HepG2 (cell line): Measurements from ENCODE around the gene SMIM30. TPM values are rescaled to one million over a fixed set of nuclear protein-coding genes. Genes with fewer than 3 reads are reported as not detected.

Source experiments
- ATAC-seq: fragments of 200-7000 bp; cut with Tn5 transposase; 3 replicates; pipeline ENCODE4 v1.9.1; 2020; ENCODE audit warnings: mild to moderate bottlenecking, moderate library complexity
- BruUV-seq: library from RNA; stranded (reverse); fragments of 400-500 nt; replicated peaks from 2 replicates; lab custom pipeline; 2021; lab: Mats Ljungman, UMichigan
- CTCF ChIA-PET: fragments of 300-600 bp; formaldehyde crosslinking; extraction: SDS; loops from one replicate; lab custom pipeline; 2021; ENCODE audit warnings: low total read pairs, inconsistent platforms, low intra/inter-chr PET ratio; lab: Yijun Ruan, JAX
- POLR2A ChIA-PET: fragments of 350-600 bp; sonication (Branson Sonifier 250); formaldehyde crosslinking; loops from one replicate; lab custom pipeline; 2020; ENCODE audit warnings: antibody characterized with exemption, inconsistent platforms; lab: Yijun Ruan, JAX
- DNase-seq: peaks from one replicate; pipeline ENCODE4 v3.0.0-alpha.2; 2015; ENCODE audit warnings: low spot score
- FAIRE-seq: peaks from 3 replicates; lab custom pipeline; 2011; peaks lifted over from hg19 to GRCh38; lab: Jason Lieb, UNC
- H2AFZ ChIP-seq: one replicate; pipeline ENCODE4 v1.6.1; 2011; ENCODE audit warnings: low read length, inconsistent platforms
- H3K27ac ChIP-seq: fragments of 300-600 bp; 3 replicates; pipeline ENCODE4 v1.8.0; 2011; ENCODE audit warnings: mixed run types, mild to moderate bottlenecking, mixed read lengths, low read length, inconsistent platforms; ENCODE audit not compliant: insufficient read depth; ENCODE audit errors: extremely low read length
- H3K27me3 ChIP-seq, 2 experiments: fragments of 200-600 bp in 1 of 2; 2 replicates in 1 of 2; 3 replicates in 1 of 2; pipeline versions ENCODE4 v1.6.0 to v1.8.0; 2011; ENCODE audit warnings: low read length in 2 of 2, mild to moderate bottlenecking in 2 of 2, moderate library complexity in 2 of 2, inconsistent platforms in 1 of 2; ENCODE audit not compliant: insufficient read depth in 2 of 2, control insufficient read depth in 1 of 2
- H3K36me3 ChIP-seq, 2 experiments: fragments of 200-600 bp in 1 of 2; replicated peaks in 1 of 2; 2 replicates in 1 of 2; 3 replicates in 1 of 2; pipeline versions ENCODE4 v1.5.1 to v1.8.0; 2011; ENCODE audit warnings: low read length in 2 of 2, inconsistent platforms in 1 of 2; ENCODE audit not compliant: insufficient read depth in 2 of 2, control insufficient read depth in 1 of 2
- H3K4me1 ChIP-seq: 2 replicates; pipeline ENCODE4 v1.5.1; 2012; ENCODE audit warnings: low read length, inconsistent platforms; ENCODE audit not compliant: insufficient read depth
- H3K4me2 ChIP-seq: 2 replicates; pipeline ENCODE4 v1.6.0; 2011; ENCODE audit warnings: low read depth, low read length, inconsistent platforms
- H3K4me3 ChIP-seq, 3 experiments: fragments of 200-600 bp in 1 of 3; sonication (generic), shearing (Covaris generic) in 1 of 3; replicated peaks in 1 of 3; 2 replicates each; pipeline ENCODE4 v1.5.1; 2011 to 2016; ENCODE audit warnings: low read length in 3 of 3, inconsistent platforms in 2 of 3, low read depth in 2 of 3, mild to moderate bottlenecking in 2 of 3, control low read depth in 1 of 3, mixed read lengths in 1 of 3; ENCODE audit not compliant: insufficient read depth in 1 of 3
- H3K79me2 ChIP-seq: one replicate; pipeline ENCODE4 v1.6.1; 2011; ENCODE audit warnings: low read length, inconsistent platforms; ENCODE audit not compliant: insufficient read depth
- H3K9ac ChIP-seq: 2 replicates; pipeline ENCODE4 v1.6.0; 2011; ENCODE audit warnings: mild to moderate bottlenecking, low read depth, low read length, inconsistent platforms; ENCODE audit not compliant: insufficient read depth
- H3K9me3 ChIP-seq: 2 replicates; pipeline ENCODE4 v1.5.1; 2012; ENCODE audit warnings: mild to moderate bottlenecking, low read length
- H4K20me1 ChIP-seq: 2 replicates; pipeline ENCODE4 v1.6.0; 2011; ENCODE audit warnings: inconsistent platforms, mild to moderate bottlenecking, low read length, moderate library complexity; ENCODE audit not compliant: insufficient read depth
- ATM ChIP-seq: fragments of 450-650 bp; IDR thresholded peaks from 2 replicates; pipeline ENCODE4 v1.7.1; 2017; ENCODE audit warnings: mild to moderate bottlenecking, borderline replicate concordance
- CHD4 ChIP-seq: fragments of 200-600 bp; sonication (generic); IDR thresholded peaks from 2 replicates; pipeline ENCODE4 v1.7.0; 2017; ENCODE audit warnings: mild to moderate bottlenecking, low read length, borderline replicate concordance
- FOXA3 ChIP-seq: IDR thresholded peaks from 2 replicates; pipeline ENCODE4 v1.6.1; 2016; ENCODE audit warnings: missing genetic modification reagents, missing compliant biosample characterization
- HNRNPK ChIP-seq: fragments of 200-400 bp; formaldehyde crosslinking; IDR thresholded peaks from 2 replicates; pipeline ENCODE4 v1.6.1; 2018; ENCODE audit warnings: low read length, low read depth, moderate library complexity, mild to moderate bottlenecking; ENCODE audit not compliant: poor library complexity, severe bottlenecking
- NCOA1 ChIP-seq: sonication (generic); formaldehyde crosslinking; IDR thresholded peaks from 2 replicates; pipeline ENCODE4 v1.9.0; 2021; ENCODE audit warnings: missing genetic modification reagents
- SALL2 ChIP-seq: sonication (generic); formaldehyde crosslinking; IDR thresholded peaks from 2 replicates; pipeline ENCODE4 v1.8.1; 2023; ENCODE audit warnings: mild to moderate bottlenecking, missing genetic modification reagents, inconsistent platforms
- STAG1 ChIP-seq: sonication (generic); formaldehyde crosslinking; IDR thresholded peaks from 2 replicates; pipeline ENCODE4 v1.4.0; 2020; ENCODE audit warnings: missing genetic modification reagents
- TEF ChIP-seq: sonication (generic); formaldehyde crosslinking; IDR thresholded peaks from 2 replicates; pipeline ENCODE4 v1.5.0; 2020; ENCODE audit warnings: missing genetic modification reagents
- ZFAT ChIP-seq: sonication (generic); formaldehyde crosslinking; conservative IDR thresholded peaks from 2 replicates; pipeline ENCODE4 v1.8.1; 2023; ENCODE audit warnings: missing genetic modification reagents, inconsistent platforms
- ZFP91 ChIP-seq: sonication (generic); formaldehyde crosslinking; IDR thresholded peaks from 2 replicates; pipeline ENCODE4 v1.9.0; 2022; ENCODE audit warnings: missing genetic modification reagents, mild to moderate bottlenecking, borderline replicate concordance
- ZNF10 ChIP-seq: sonication (generic); formaldehyde crosslinking; IDR thresholded peaks from 2 replicates; pipeline ENCODE4 v1.4.0; 2020; ENCODE audit warnings: mild to moderate bottlenecking, low read depth, missing genetic modification reagents, borderline replicate concordance
- ZNF318 ChIP-seq: sonication (generic); formaldehyde crosslinking; IDR thresholded peaks from 2 replicates; pipeline ENCODE4 v1.4.0; 2020; ENCODE audit warnings: mild to moderate bottlenecking, missing genetic modification reagents
- ZNF740 ChIP-seq: sonication (generic); formaldehyde crosslinking; IDR thresholded peaks from 2 replicates; pipeline ENCODE4 v1.4.0; 2020; ENCODE audit warnings: missing genetic modification reagents
- WGBS: methylation state at CpG from one replicate; pipeline ENCODE4 v1.1.6; 2017; ENCODE audit warnings: low lambda C conversion rate; 5-methylcytosine and 5-hydroxymethylcytosine counted together
- in situ Hi-C: cut with HindIII; loops from 2 replicates; pipeline ENCODE4 v1.10.0; 2017; ENCODE audit warnings: low pct_unique_long_range_greater_than_20kb; ENCODE audit not compliant: extremely low pct_ligation_motif_present
- intact Hi-C: fragments of 100-400 bp; cut with micrococcal nuclease; formaldehyde crosslinking; loops from one replicate; pipeline ENCODE4 v1.10.0; 2022; ENCODE audit not compliant: unreplicated experiment
- polyA plus RNA-seq, 8 experiments: library from polyadenylated mRNA; depleted of rRNA in 3 of 8; stranded (reverse) in 7 of 8; unstranded in 1 of 8; fragments of >200 nt; fragmentation: Illumina TruSeq in 4 of 8; extraction: Trizol in 4 of 8; gene quantifications; 2 replicates each; pipeline versions ENCODE4 v1.2.1 to v1.2.3, GENCODE V29; 2011 to 2016; ENCODE audit warnings: low read depth in 4 of 8, missing spikeins in 1 of 8, mixed read lengths in 1 of 8; ENCODE audit not compliant: insufficient read depth in 1 of 8
- total RNA-seq, 5 experiments: library from RNA; depleted of rRNA; stranded (reverse); fragments of >200 nt; fragmentation: Illumina TruSeq; extraction: Trizol; gene quantifications; 2 replicates each; pipeline ENCODE4 v1.2.3, GENCODE V29; 2016; ENCODE audit warnings: low read depth in 1 of 5

The SMIM30 gene
- total and polyA plus RNA-seq, 2 of the 13 experiments (the other 11 are each of a cell fraction or from before 2014, with no cell fraction given): 23.5 to 25.2 TPM

GRCh38 chr7:113159746-113160339, 41.5 kb upstream of the SMIM30 start:
- in situ Hi-C loops: loop anchor here (25.0 kb wide), 1 partner anchor 252 kb away; no protein-coding TSS in a partner anchor
- DNase-seq (peak; percentile 30), ATAC-seq (peak; percentile 87)
- TF ChIP-seq ZNF318 (CRISPR knock-in tag): no peak
- TF ChIP-seq HNRNPK: peak; percentile 59
- no peak for TF ChIP-seq ZNF10 (CRISPR knock-in tag)
- no peak for TF ChIP-seq ZFP91 (CRISPR knock-in tag)
- no peak for TF ChIP-seq NCOA1 (CRISPR knock-in tag)
- no peak for TF ChIP-seq ZFAT (CRISPR knock-in tag)
- no peak for TF ChIP-seq ATM
- TF ChIP-seq STAG1 (CRISPR knock-in tag): peak; percentile 32
- TF ChIP-seq SALL2 (CRISPR knock-in tag): no peak
- TF ChIP-seq ZNF740 (CRISPR knock-in tag): no peak
- no peak for TF ChIP-seq TEF (CRISPR knock-in tag)
- no peak for TF ChIP-seq FOXA3 (CRISPR knock-in tag)
- no peak for TF ChIP-seq CHD4

More at GRCh38 chr7:113159746-113160339, 41.5 kb upstream of the SMIM30 start:
- Histone ChIP-seq H3K4me2 (no peak overlapping the region), H3K9ac (no peak overlapping the region), H3K79me2 (no peaks in the 10 kb centered on the region), H3K27ac (no peak overlapping the region), H3K4me3 (no peak overlapping the region), H4K20me1 (no peaks in the 10 kb centered on the region), H3K27me3 (no peaks in the 10 kb centered on the region), H2AFZ (no peak overlapping the region), H3K9me3 (no peaks in the 10 kb centered on the region), H3K4me1 (no peaks in the 10 kb centered on the region), H3K36me3 (no peaks in the 10 kb centered on the region)
- 4% methylated on average over 5 of the region's 5 CpGs for WGBS
- intact Hi-C loops: loop anchor here (1.0 to 10.0 kb wide), 3 partner anchors 129 to 555 kb away; no protein-coding TSS in a partner anchor
- FAIRE-seq: no peak
- ChIA-PET POLR2A (no interaction called here), CTCF (interaction anchor here (1.3 to 1.8 kb wide), 2 partner anchors 262 to 264 kb away, joined by 3 to 9 read pairs; no protein-coding TSS in a partner anchor)
- BruUV-seq: no TSS peak
